PFSK-1 (cell line): ENCODE measurements around the gene MGAT4B.

ENCODE experiments used
- POLR2AphosphoS5 ChIP-seq: IDR thresholded peaks from 2 replicates; pipeline ENCODE4 v1.6.1; 2012; ENCODE audit warnings: low read depth, mild to moderate bottlenecking, control low read depth, low read length, moderate library complexity
- TF ChIP-seq, protein P1 (sequence below), 2 experiments: IDR thresholded peaks; 2 replicates each; pipeline versions ENCODE4 v1.6.1 to v1.8.0; 2011 to 2012; ENCODE audit warnings: low read depth in 2 of 2, low read length in 2 of 2, control low read depth in 1 of 2, inconsistent platforms in 1 of 2, mild to moderate bottlenecking in 1 of 2, moderate library complexity in 1 of 2; ENCODE audit not compliant: insufficient read depth in 1 of 2

DNA sequence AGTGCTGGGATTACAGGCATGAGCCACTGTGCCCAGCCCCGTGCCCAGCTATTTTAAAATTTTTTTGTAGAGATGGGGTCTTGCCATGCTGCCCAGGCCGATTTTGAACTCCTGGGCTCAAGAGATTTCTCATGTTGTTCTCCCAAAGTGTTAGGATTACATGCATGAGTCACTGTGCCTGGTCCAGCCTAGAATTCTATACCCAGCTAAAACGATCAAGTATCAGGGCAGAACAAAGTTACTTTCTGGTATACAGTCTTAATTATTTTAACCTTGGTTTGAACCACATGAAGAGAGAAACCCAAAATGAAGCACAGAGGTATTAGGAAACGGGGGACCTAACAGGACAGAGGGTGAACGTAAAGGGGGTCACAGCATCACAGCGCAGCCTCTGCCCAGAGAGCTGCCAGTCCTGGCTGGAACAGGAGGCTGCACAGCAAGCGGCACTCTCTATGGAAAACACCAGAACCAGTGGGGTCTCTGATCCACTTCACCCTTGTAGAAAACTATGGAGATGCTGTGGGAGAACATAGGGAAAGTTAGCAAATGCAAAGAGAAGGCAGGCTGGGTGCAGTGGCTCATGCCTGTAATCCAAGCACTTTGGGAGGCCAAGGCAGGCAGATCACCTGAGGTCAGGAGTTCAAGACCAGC is 24.3 kb upstream of the MGAT4B start:
- TF ChIP-seq, protein P1, sequence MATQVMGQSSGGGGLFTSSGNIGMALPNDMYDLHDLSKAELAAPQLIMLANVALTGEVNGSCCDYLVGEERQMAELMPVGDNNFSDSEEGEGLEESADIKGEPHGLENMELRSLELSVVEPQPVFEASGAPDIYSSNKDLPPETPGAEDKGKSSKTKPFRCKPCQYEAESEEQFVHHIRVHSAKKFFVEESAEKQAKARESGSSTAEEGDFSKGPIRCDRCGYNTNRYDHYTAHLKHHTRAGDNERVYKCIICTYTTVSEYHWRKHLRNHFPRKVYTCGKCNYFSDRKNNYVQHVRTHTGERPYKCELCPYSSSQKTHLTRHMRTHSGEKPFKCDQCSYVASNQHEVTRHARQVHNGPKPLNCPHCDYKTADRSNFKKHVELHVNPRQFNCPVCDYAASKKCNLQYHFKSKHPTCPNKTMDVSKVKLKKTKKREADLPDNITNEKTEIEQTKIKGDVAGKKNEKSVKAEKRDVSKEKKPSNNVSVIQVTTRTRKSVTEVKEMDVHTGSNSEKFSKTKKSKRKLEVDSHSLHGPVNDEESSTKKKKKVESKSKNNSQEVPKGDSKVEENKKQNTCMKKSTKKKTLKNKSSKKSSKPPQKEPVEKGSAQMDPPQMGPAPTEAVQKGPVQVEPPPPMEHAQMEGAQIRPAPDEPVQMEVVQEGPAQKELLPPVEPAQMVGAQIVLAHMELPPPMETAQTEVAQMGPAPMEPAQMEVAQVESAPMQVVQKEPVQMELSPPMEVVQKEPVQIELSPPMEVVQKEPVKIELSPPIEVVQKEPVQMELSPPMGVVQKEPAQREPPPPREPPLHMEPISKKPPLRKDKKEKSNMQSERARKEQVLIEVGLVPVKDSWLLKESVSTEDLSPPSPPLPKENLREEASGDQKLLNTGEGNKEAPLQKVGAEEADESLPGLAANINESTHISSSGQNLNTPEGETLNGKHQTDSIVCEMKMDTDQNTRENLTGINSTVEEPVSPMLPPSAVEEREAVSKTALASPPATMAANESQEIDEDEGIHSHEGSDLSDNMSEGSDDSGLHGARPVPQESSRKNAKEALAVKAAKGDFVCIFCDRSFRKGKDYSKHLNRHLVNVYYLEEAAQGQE (IDR thresholded peaks at IDR 0.05; ENCODE audit: insufficient read depth in 1 of 2, low read depth in 2 of 2, low read length in 2 of 2): no peak
- TF ChIP-seq POLR2AphosphoS5: no peak
